Adrenal gland (tissue), 5 donors: ENCODE data around the gene ZNF516.

Experiments used
- POLR2A ChIP-seq, 2 donors: fragments of 450-650 bp; IDR thresholded peaks; one replicate each; pipeline ENCODE4 v1.6.1; 2017; ENCODE audit warnings: antibody characterized with exemption in 2 of 2, mild to moderate bottlenecking in 2 of 2, moderate library complexity in 1 of 2
- TF ChIP-seq, protein P1 (sequence below), 6 experiments: fragments of 450-650 bp in 4 of 6; fragments of 200-600 bp in 2 of 6; sonication (generic) in 1 of 6; IDR thresholded peaks; 1 replicate in 5 of 6; 2 replicates in 1 of 6; pipeline versions ENCODE4 v1.5.1 to v1.8.0; 2016 to 2021; ENCODE audit warnings: antibody characterized with exemption in 6 of 6, mild to moderate bottlenecking in 2 of 6, moderate library complexity in 1 of 6
- donor health status: DM: no; HTN: no; CAD: no.

DNA sequence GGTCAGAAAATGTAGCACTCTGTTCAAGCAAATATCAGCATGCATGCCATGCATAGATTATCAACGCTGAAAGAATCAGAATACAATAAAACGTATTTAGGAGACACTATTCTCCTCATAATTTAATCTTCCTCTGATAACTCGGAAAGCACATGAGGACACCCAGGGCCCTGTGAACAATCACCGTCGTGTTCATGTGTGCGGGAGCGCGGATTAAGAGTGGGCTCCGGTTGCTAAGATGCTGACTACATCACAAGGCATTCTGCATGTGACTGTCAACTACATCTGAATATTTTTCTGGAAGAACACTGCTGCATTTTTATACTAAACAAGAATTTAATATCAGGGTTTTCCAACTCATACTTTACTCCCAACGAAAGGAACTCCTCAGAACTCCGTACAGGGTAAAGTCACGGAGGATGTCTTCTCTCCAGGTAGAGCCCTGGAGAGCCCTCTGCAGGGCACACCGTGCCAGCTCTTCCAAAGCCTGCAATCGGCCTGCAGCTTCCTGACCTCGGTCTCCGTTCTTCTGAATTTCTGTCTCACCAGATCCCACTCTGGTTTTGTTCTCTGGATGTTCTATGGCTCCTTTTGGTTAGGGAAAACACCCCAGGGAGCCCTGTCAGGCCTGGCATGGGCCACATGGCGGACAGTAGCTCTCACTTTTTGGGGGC, 59.6 kb downstream of the ZNF516 start:
- TF ChIP-seq, protein P1, sequence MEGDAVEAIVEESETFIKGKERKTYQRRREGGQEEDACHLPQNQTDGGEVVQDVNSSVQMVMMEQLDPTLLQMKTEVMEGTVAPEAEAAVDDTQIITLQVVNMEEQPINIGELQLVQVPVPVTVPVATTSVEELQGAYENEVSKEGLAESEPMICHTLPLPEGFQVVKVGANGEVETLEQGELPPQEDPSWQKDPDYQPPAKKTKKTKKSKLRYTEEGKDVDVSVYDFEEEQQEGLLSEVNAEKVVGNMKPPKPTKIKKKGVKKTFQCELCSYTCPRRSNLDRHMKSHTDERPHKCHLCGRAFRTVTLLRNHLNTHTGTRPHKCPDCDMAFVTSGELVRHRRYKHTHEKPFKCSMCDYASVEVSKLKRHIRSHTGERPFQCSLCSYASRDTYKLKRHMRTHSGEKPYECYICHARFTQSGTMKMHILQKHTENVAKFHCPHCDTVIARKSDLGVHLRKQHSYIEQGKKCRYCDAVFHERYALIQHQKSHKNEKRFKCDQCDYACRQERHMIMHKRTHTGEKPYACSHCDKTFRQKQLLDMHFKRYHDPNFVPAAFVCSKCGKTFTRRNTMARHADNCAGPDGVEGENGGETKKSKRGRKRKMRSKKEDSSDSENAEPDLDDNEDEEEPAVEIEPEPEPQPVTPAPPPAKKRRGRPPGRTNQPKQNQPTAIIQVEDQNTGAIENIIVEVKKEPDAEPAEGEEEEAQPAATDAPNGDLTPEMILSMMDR (IDR thresholded peaks at IDR 0.05), result peak in 2 of 6 experiments; percentile 14 to 21
- no peak for TF ChIP-seq POLR2A (IDR thresholded peaks at IDR 0.05)
